ENCODE data around the gene PKD1L1.

PKD1L1 gene

GRCh38 chr7:47833211-47833610 is 115.1 kb downstream of the PKD1L1 start:
- Histone ChIP-seq H3K27ac (ENCODE audit: poor library complexity, severe bottlenecking) (no peak overlapping the region), H3K4me3 (ENCODE audit: severe bottlenecking) (no peak overlapping the region), H3K9me3 (ENCODE audit: severe bottlenecking) (no peaks in the 10 kb centered on the region), H3K27me3 (ENCODE audit: insufficient read depth, poor library complexity, severe bottlenecking) (no peaks in the 10 kb centered on the region), H3K4me1 (ENCODE audit: insufficient read depth, poor library complexity, severe bottlenecking) (no peaks in the 10 kb centered on the region), H3K36me3 (ENCODE audit: low read depth) (no peaks in the 10 kb centered on the region)
- TF ChIP-seq, protein P1, sequence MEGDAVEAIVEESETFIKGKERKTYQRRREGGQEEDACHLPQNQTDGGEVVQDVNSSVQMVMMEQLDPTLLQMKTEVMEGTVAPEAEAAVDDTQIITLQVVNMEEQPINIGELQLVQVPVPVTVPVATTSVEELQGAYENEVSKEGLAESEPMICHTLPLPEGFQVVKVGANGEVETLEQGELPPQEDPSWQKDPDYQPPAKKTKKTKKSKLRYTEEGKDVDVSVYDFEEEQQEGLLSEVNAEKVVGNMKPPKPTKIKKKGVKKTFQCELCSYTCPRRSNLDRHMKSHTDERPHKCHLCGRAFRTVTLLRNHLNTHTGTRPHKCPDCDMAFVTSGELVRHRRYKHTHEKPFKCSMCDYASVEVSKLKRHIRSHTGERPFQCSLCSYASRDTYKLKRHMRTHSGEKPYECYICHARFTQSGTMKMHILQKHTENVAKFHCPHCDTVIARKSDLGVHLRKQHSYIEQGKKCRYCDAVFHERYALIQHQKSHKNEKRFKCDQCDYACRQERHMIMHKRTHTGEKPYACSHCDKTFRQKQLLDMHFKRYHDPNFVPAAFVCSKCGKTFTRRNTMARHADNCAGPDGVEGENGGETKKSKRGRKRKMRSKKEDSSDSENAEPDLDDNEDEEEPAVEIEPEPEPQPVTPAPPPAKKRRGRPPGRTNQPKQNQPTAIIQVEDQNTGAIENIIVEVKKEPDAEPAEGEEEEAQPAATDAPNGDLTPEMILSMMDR (IDR thresholded peaks at IDR 0.05; ENCODE audit: poor library complexity, severe bottlenecking): no peak
- no peak for ATAC-seq (ENCODE audit: low read depth)
- DNase-seq (ENCODE audit: low spot score): no peak

GRCh38 chr7:47832105-47832715 is 116.1 kb downstream of the PKD1L1 start:
- TF ChIP-seq, protein P1 (IDR thresholded peaks at IDR 0.05; ENCODE audit: poor library complexity, severe bottlenecking): no peak
- no peak overlapping the region for H3K4me3 ChIP-seq (ENCODE audit: severe bottlenecking)
- DNase-seq (ENCODE audit: low spot score) (no peak), ATAC-seq (ENCODE audit: low read depth) (no peak)
- no peaks in the 10 kb centered on the region for H3K27me3 ChIP-seq (ENCODE audit: insufficient read depth, poor library complexity, severe bottlenecking)
- no peak overlapping the region for H3K27ac ChIP-seq (ENCODE audit: poor library complexity, severe bottlenecking)
- H3K36me3 ChIP-seq (ENCODE audit: low read depth): no peaks in the 10 kb centered on the region
- H3K9me3 ChIP-seq (ENCODE audit: severe bottlenecking): no peaks in the 10 kb centered on the region
- H3K4me1 ChIP-seq (ENCODE audit: insufficient read depth, poor library complexity, severe bottlenecking): no peaks in the 10 kb centered on the region

DNA sequence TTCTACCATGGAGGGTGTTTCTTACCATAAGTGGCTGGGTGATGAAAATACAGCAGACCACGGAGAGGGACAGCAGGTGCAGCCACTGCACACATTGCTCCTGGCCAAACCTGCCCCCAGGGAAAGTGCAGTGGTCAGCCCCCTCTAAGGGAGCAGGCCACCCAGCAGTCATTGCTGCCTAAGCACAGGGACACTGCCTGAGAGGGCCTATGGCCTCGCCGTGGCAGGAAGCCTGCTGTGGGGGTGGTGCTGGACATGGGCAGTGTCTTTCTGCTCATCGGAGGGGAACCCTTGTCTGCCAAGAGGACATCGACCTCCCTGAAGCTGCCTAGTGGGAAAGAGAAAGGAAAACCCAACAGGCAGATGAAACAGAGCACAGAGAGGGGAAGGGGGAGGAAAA is 118.3 kb downstream of the PKD1L1 start:
- Histone ChIP-seq H3K4me1 (ENCODE audit: insufficient read depth, poor library complexity, severe bottlenecking) (no peaks in the 10 kb centered on the region), H3K9me3 (ENCODE audit: severe bottlenecking) (no peaks in the 10 kb centered on the region), H3K4me3 (ENCODE audit: severe bottlenecking) (no peak overlapping the region), H3K36me3 (ENCODE audit: low read depth) (no peaks in the 10 kb centered on the region), H3K27ac (ENCODE audit: poor library complexity, severe bottlenecking) (no peak overlapping the region), H3K27me3 (ENCODE audit: insufficient read depth, poor library complexity, severe bottlenecking) (no peaks in the 10 kb centered on the region)
- DNase-seq (ENCODE audit: low spot score) (no peak), ATAC-seq (ENCODE audit: low read depth) (no peak)
- TF ChIP-seq, protein P1 (IDR thresholded peaks at IDR 0.05; ENCODE audit: poor library complexity, severe bottlenecking): no peak

GRCh38 chr7:47827871-47828270 is 120.4 kb downstream of the PKD1L1 start:
- no peak overlapping the region for H3K4me3 ChIP-seq (ENCODE audit: severe bottlenecking)
- TF ChIP-seq, protein P1 (IDR thresholded peaks at IDR 0.05; ENCODE audit: poor library complexity, severe bottlenecking): no peak

DNA sequence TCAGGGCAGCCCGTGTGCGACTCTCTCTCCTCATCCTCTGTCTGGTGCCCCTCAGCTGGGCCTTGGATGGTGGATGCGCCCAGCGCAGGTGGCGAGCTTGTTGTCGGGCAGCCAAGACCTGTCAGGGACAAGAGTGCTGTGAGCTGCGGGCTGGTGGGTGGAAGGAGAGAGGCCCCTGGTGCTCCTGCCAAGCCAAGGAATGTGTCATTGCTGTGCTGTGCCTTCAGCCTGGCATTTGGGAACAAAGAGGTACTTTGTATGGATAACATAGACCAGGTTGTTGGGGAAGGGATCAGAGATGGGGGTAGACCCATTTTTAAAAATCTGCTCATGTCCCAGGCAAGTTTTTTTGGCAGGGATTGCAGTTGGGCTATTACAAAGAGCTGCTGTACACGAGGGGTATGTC is 120.9 kb downstream of the PKD1L1 start:
- H3K36me3 ChIP-seq (ENCODE audit: low read depth): no peaks in the 10 kb centered on the region
- no peaks in the 10 kb centered on the region for H3K9me3 ChIP-seq (ENCODE audit: severe bottlenecking)
- ATAC-seq (ENCODE audit: low read depth) (no peak), DNase-seq (ENCODE audit: low spot score) (no peak)
- TF ChIP-seq, protein P1 (IDR thresholded peaks at IDR 0.05; ENCODE audit: poor library complexity, severe bottlenecking): no peak
- no peak overlapping the region for H3K4me3 ChIP-seq (ENCODE audit: severe bottlenecking)
- H3K27me3 ChIP-seq (ENCODE audit: insufficient read depth, poor library complexity, severe bottlenecking): no peaks in the 10 kb centered on the region
- no peak overlapping the region for H3K27ac ChIP-seq (ENCODE audit: poor library complexity, severe bottlenecking)
- H3K4me1 ChIP-seq (ENCODE audit: insufficient read depth, poor library complexity, severe bottlenecking): no peaks in the 10 kb centered on the region

More at GRCh38 chr7:47827871-47828270, 120.4 kb downstream of the PKD1L1 start:
- ATAC-seq (ENCODE audit: low read depth) (no peak), DNase-seq (ENCODE audit: low spot score) (no peak)
- Histone ChIP-seq H3K4me1 (ENCODE audit: insufficient read depth, poor library complexity, severe bottlenecking) (no peaks in the 10 kb centered on the region), H3K36me3 (ENCODE audit: low read depth) (no peaks in the 10 kb centered on the region), H3K9me3 (ENCODE audit: severe bottlenecking) (no peaks in the 10 kb centered on the region), H3K27me3 (ENCODE audit: insufficient read depth, poor library complexity, severe bottlenecking) (no peaks in the 10 kb centered on the region), H3K27ac (ENCODE audit: poor library complexity, severe bottlenecking) (no peak overlapping the region)
